Naive thymus-derived CD4-positive, alpha-beta T cell (primary cell): ENCODE data around the gene TMEM59L. TPM values are rescaled to one million over a fixed set of nuclear protein-coding genes. Genes with fewer than 3 reads are reported as not detected.

Source experiments
- ATAC-seq: fragments of 150-1000 bp; cut with Tn5 transposase; 2 replicates; pipeline ENCODE4 v1.10.0; 2021; ENCODE audit warnings: mild to moderate bottlenecking, moderate library complexity
- CTCF ChIA-PET: fragments of 350-600 bp; sonication (Branson Sonifier 250); formaldehyde crosslinking; loops from one replicate; lab custom pipeline; 2021; ENCODE audit warnings: antibody characterized with exemption; lab: Charles Lee
- POLR2A ChIA-PET: fragments of 350-600 bp; sonication (Branson Sonifier 250); formaldehyde crosslinking; loops from one replicate; lab custom pipeline; 2021; ENCODE audit warnings: antibody characterized with exemption, inconsistent platforms; lab: Charles Lee
- DNase-seq, 9 donors: peaks; one replicate each; pipeline versions ENCODE4 v3.0.0 to v3.0.0-alpha.2; 2020 to 2022; ENCODE audit warnings: mixed read lengths in 1 of 9
- H3K27ac ChIP-seq: one replicate; pipeline ENCODE4 v1.7.0; 2013; ENCODE audit warnings: mild to moderate bottlenecking, low read depth, low read length, moderate library complexity
- H3K27me3 ChIP-seq, 2 donors: one replicate each; pipeline ENCODE4 v1.7.0; 2013; ENCODE audit warnings: low read length in 2 of 2, mild to moderate bottlenecking in 2 of 2, moderate library complexity in 2 of 2; ENCODE audit not compliant: control insufficient read depth in 2 of 2, insufficient read depth in 2 of 2
- H3K36me3 ChIP-seq, 3 experiments: 1 replicate in 2 of 3; 2 replicates in 1 of 3; pipeline ENCODE4 v1.7.0; 2013; ENCODE audit warnings: low read length in 3 of 3, mild to moderate bottlenecking in 3 of 3, moderate library complexity in 1 of 3; ENCODE audit not compliant: insufficient read depth in 3 of 3, control insufficient read depth in 2 of 3
- H3K4me1 ChIP-seq, 2 donors: one replicate each; pipeline ENCODE4 v1.7.0; 2013; ENCODE audit warnings: low read length in 2 of 2, mild to moderate bottlenecking in 2 of 2, moderate library complexity in 1 of 2; ENCODE audit not compliant: control insufficient read depth in 2 of 2, insufficient read depth in 2 of 2
- H3K4me3 ChIP-seq: 2 replicates; pipeline ENCODE4 v1.7.0; 2013; ENCODE audit warnings: mild to moderate bottlenecking, low read length
- H3K9me3 ChIP-seq, 3 experiments: 1 replicate in 2 of 3; 2 replicates in 1 of 3; pipeline ENCODE4 v1.7.0; 2013; ENCODE audit warnings: low read length in 3 of 3; ENCODE audit not compliant: control insufficient read depth in 2 of 3
- H3K27ac Mint-ChIP-seq, 9 donors: one replicate each; pipeline ENCODE4 v1.8.0; 2020 to 2022; ENCODE audit warnings: mixed read lengths in 9 of 9, mild to moderate bottlenecking in 8 of 9, moderate library complexity in 5 of 9, inconsistent platforms in 2 of 9
- H3K27me3 Mint-ChIP-seq, 5 donors: one replicate each; pipeline ENCODE4 v1.8.0; 2021 to 2022; ENCODE audit warnings: mixed read lengths in 5 of 5, mild to moderate bottlenecking in 1 of 5
- H3K36me3 Mint-ChIP-seq, 5 donors: one replicate each; pipeline ENCODE4 v1.8.0; 2020 to 2022; ENCODE audit warnings: mixed read lengths in 5 of 5, mild to moderate bottlenecking in 3 of 5, inconsistent platforms in 1 of 5
- H3K4me1 Mint-ChIP-seq, 7 donors: one replicate each; pipeline ENCODE4 v1.8.0; 2020 to 2022; ENCODE audit warnings: mixed read lengths in 7 of 7, mild to moderate bottlenecking in 3 of 7, inconsistent platforms in 1 of 7
- H3K4me3 Mint-ChIP-seq, 10 donors: one replicate each; pipeline ENCODE4 v1.8.0; 2020 to 2022; ENCODE audit warnings: mild to moderate bottlenecking in 10 of 10, mixed read lengths in 10 of 10, moderate library complexity in 6 of 10, inconsistent platforms in 2 of 10
- H3K9me3 Mint-ChIP-seq, 11 donors: one replicate each; pipeline ENCODE4 v1.8.0; 2020 to 2022; ENCODE audit warnings: mixed read lengths in 11 of 11, mild to moderate bottlenecking in 4 of 11, inconsistent platforms in 1 of 11, moderate library complexity in 1 of 11
- intact Hi-C, 2 donors: fragments of 100-400 bp; cut with micrococcal nuclease; formaldehyde crosslinking; loops; one replicate each; pipeline ENCODE4 v1.15.1; 2023
- polyA plus RNA-seq, 2 donors: library from polyadenylated mRNA; unstranded; fragments of 300-500 nt; fragmentation: Illumina TruSeq; gene quantifications; one replicate each; pipeline ENCODE4 v1.2.3, GENCODE V29; 2021
- total RNA-seq, 6 experiments: library from RNA in 5 of 6; stranded (reverse) in 5 of 6; gene quantifications; 1 replicate in 5 of 6; 2 replicates in 1 of 6; pipeline ENCODE4 v1.2.3 and lab custom pipeline; 2021 to 2026

TMEM59L gene
- total and polyA plus RNA-seq, 7 experiments from 2014 or later = 0.22 to 0.74 (median 0.30) TPM; not detected in 3

DNA sequence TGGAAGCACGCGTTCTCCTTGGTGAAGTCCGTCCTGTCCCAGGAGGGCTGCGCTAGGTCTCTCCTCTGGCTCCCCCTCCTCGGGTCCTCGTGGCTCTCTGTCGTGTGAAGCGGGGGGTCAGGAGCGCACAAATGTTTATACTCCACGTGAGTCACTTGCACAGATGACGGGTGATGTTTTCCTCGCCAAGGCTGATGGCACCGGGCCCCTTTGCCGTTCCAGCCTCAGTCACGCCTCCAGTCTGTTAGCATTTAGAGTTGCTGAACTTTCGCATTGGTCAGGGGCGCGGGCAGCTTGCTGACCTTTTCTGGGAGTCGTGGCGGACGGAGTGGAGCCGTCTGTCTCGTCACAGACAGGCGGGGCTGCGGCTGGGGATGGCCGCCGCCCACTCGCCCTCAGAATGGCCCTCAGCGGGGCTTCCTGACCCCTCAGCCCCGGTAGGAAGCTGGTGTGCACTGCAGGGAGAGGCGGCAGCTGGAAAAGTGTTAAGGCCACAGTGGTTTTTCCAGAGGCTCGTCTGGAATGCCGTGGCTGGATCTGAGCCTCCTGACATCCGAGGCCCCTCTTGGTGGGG is 37.9 kb downstream of the TMEM59L start:
- Histone ChIP-seq H3K4me1 (no peaks in the 10 kb centered on the region), H3K27me3 (no peaks in the 10 kb centered on the region), H3K27ac (no peak overlapping the region), H3K9me3 (no peaks in the 10 kb centered on the region), H3K4me3 (no peak overlapping the region), H3K36me3 (peaks cover 0 to 11% (median 5%) of the 10 kb centered on the region in 3 experiments)
- ATAC-seq = no peak
- no peaks in the 10 kb centered on the region for H3K27me3 Mint-ChIP-seq
- H3K9me3 Mint-ChIP-seq = no peaks in the 10 kb centered on the region
- ChIA-PET POLR2A (no interaction called here), CTCF (interaction anchor here (0.5 kb wide), 1 partner anchor 28 kb away, joined by 3 read pairs; no protein-coding TSS in a partner anchor)
- H3K27ac Mint-ChIP-seq = peak overlapping the region in 1 of 9 donors; percentile 89
- DNase-seq = no peak
- H3K4me1 Mint-ChIP-seq = peaks cover 4 to 34% (median 22%) of the 10 kb centered on the region in 7 donors
- peaks cover 0 to 3% (median 3%) of the 10 kb centered on the region in 5 donors for H3K36me3 Mint-ChIP-seq
- no peak overlapping the region for H3K4me3 Mint-ChIP-seq
- intact Hi-C loops = no loop called here

DNA sequence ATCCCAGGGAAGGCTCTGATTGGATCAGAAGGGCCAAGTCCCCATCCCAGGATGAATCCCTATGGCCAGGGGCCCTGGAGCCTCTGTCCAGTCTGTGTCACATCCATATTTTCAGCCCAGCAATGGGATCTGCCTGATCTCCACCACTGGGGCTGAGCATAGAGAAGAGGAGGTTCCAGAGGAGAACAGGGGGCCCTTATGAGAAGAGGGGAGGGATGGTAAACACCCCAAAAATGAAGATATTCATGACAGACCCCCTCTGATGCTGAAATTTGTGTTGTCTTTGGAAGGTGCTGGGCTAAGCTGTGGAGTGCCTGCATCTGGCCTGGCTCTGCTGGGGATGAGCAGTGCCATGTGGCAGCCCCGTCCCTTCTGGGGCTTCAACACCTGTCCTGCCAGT is 38.6 kb downstream of the TMEM59L start:
- Histone ChIP-seq H3K27ac (no peak overlapping the region), H3K9me3 (no peaks in the 10 kb centered on the region), H3K27me3 (no peaks in the 10 kb centered on the region), H3K4me1 (no peaks in the 10 kb centered on the region), H3K4me3 (no peak overlapping the region), H3K36me3 (peaks cover 0 to 11% (median 5%) of the 10 kb centered on the region in 3 experiments)
- H3K36me3 Mint-ChIP-seq = peaks cover 0 to 3% (median 3%) of the 10 kb centered on the region in 5 donors
- no peaks in the 10 kb centered on the region for H3K27me3 Mint-ChIP-seq
- H3K4me3 Mint-ChIP-seq = no peak overlapping the region
- ChIA-PET CTCF (interaction anchor here (0.5 kb wide), 1 partner anchor 29 kb away, joined by 3 read pairs; no protein-coding TSS in a partner anchor), POLR2A (interaction anchor here (0.6 kb wide), 1 partner anchor 178 kb away, joined by 4 read pairs; no protein-coding TSS in a partner anchor)
- intact Hi-C loops = no loop called here
- peak overlapping the region in 1 of 9 donors; percentile 56 for H3K27ac Mint-ChIP-seq
- ATAC-seq (no peak), DNase-seq (no peak)
- peaks cover 4 to 34% (median 21%) of the 10 kb centered on the region in 7 donors for H3K4me1 Mint-ChIP-seq
- H3K9me3 Mint-ChIP-seq = no peaks in the 10 kb centered on the region

DNA sequence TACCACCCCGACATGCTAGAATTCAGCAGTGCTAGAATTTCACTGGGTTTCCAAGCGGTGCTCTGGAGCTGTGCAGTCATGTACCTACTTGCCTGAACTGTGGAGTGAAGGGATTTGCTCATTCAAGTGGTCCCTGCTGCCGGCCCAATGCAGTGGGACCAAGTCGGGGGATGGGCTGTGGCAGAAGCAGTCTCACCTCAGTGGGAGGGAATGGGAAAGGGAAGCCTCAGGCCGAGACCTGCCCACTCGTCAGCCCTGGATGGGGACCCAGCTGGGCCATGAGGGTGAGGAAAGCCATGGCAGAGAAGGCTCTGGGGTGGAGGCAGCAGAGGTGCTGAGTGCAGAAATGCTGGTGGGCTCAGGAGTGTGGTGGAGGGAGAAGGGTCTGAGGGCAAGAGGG is 39.1 kb downstream of the TMEM59L start:
- H3K4me1 Mint-ChIP-seq = peaks cover 4 to 31% (median 20%) of the 10 kb centered on the region in 7 donors
- H3K36me3 Mint-ChIP-seq = peaks cover 0 to 3% (median 1%) of the 10 kb centered on the region in 5 donors
- no peaks in the 10 kb centered on the region for H3K9me3 Mint-ChIP-seq
- intact Hi-C loops = no loop called here
- no peak overlapping the region for H3K27ac Mint-ChIP-seq
- DNase-seq = no peak
- no peaks in the 10 kb centered on the region for H3K4me1 ChIP-seq
- H3K27me3 Mint-ChIP-seq = no peaks in the 10 kb centered on the region
- no peaks in the 10 kb centered on the region for H3K9me3 ChIP-seq
- ChIA-PET CTCF (no interaction called here), POLR2A (interaction anchor here (0.6 kb wide), 1 partner anchor 177 kb away, joined by 4 read pairs; no protein-coding TSS in a partner anchor)
- H3K27me3 ChIP-seq = no peaks in the 10 kb centered on the region
- H3K27ac ChIP-seq = no peak overlapping the region
- no peak overlapping the region for H3K4me3 ChIP-seq
- H3K4me3 Mint-ChIP-seq = no peak overlapping the region
- no peak for ATAC-seq
- H3K36me3 ChIP-seq = peaks cover 0 to 11% (median 5%) of the 10 kb centered on the region in 3 experiments

DNA sequence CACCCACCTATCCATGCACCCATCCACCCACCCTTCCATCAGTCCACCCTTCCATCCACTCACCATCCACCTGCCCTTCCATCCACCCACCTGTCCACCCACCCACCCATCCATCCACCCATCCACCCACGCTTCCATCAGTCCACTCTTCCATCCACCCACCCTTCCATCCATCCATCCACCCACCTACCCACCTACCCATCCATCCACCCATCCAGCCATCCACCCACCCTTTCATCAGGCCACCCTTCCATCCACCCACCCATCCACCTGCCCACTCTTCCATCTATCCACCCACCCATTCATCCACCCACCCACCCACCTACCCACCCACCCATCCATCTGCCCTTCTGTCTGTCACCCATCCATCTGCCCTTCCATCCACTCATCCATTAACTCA is 41.2 kb downstream of the TMEM59L start:
- no peak for ATAC-seq
- no peaks in the 10 kb centered on the region for H3K9me3 ChIP-seq

DNA sequence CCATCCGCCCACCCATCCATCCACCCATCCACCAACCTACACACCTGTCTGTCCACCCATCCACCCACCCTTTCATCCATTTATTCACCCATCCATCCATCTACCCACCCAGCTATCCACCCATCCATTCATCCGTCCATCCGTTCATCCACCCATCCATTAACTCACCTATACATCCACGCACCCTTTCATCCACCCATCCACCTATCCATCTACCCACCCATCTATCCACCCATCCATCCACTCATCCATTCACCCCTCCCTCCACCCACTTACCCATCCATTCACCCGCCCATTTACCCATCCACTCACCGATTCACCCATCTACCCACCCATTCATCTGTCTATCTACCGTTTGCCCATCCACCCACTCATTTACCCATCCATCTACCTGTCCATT is 41.8 kb downstream of the TMEM59L start:
- POLR2A ChIA-PET = no interaction called here

More for the DNA sequence above, 41.2 kb downstream of the TMEM59L start:
- POLR2A ChIA-PET = no interaction called here
- no peaks in the 10 kb centered on the region for H3K9me3 Mint-ChIP-seq
- CTCF ChIA-PET = no interaction called here
- peaks cover 0 to 4% (median 0%) of the 10 kb centered on the region in 5 donors for H3K36me3 Mint-ChIP-seq
- Histone ChIP-seq H3K36me3 (peaks cover 0 to 6% (median 5%) of the 10 kb centered on the region in 3 experiments), H3K4me1 (peaks cover 0 to 2% of the 10 kb centered on the region in 2 donors), H3K4me3 (no peak overlapping the region), H3K27me3 (no peaks in the 10 kb centered on the region), H3K27ac (no peak overlapping the region)
- no peak for DNase-seq
- H3K4me3 Mint-ChIP-seq = no peak overlapping the region
- H3K27ac Mint-ChIP-seq = no peak overlapping the region
- H3K4me1 Mint-ChIP-seq = peaks cover 7 to 38% (median 23%) of the 10 kb centered on the region in 7 donors
- no peaks in the 10 kb centered on the region for H3K27me3 Mint-ChIP-seq
- intact Hi-C loops = no loop called here

DNA sequence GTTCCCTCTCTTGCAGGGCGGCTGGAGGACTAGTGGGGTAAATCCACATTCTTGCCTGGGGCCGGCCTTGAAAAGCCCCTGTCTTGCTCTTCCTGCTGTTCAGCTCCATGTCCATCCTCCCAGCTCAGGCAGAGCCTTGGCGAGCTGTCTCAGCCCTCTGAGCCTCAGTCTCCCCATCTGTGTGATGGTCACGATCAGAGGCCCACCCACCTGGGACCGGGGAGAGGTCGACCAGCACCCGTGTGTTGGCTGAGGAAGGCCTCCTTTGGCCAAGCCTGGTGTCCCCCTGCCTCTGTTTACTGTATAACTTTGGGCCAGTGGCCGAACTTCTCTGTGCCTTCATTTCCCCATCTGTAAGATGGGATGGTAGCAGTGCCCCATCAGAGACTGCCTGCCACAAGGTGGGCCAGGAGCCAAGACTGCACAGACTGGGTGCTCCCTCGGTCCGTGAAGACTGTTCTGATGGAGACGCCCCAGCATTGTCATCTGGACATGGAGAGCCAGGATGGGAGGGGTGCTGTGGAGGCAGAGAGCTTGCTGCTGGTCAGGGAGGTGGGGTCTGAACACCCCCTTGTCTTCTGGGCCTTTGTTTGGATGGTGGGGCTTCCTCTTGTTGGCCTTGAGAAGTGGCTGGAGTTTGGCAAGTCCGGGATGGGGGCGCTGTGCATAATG is 42.6 kb downstream of the TMEM59L start:
- H3K4me1 ChIP-seq = peaks cover 0 to 2% of the 10 kb centered on the region in 2 donors
- Mint-ChIP-seq H3K36me3 (peaks cover 0 to 4% (median 0%) of the 10 kb centered on the region in 5 donors), H3K4me1 (peaks cover 5 to 31% (median 21%) of the 10 kb centered on the region in 7 donors), H3K4me3 (no peak overlapping the region), H3K9me3 (no peaks in the 10 kb centered on the region), H3K27ac (no peak overlapping the region), H3K27me3 (no peaks in the 10 kb centered on the region)
- H3K36me3 ChIP-seq = peaks cover 0 to under 1% (median 0%) of the 10 kb centered on the region in 3 experiments
- POLR2A ChIA-PET = interaction anchor here (0.5 kb wide), 1 partner anchor 76 kb away, joined by 3 read pairs; no protein-coding TSS in a partner anchor
- no peak for ATAC-seq
- H3K27ac ChIP-seq = no peak overlapping the region
- CTCF ChIA-PET = no interaction called here
- H3K9me3 ChIP-seq = no peaks in the 10 kb centered on the region
- H3K27me3 ChIP-seq = no peaks in the 10 kb centered on the region
- DNase-seq = no peak
- intact Hi-C loops = no loop called here
- no peak overlapping the region for H3K4me3 ChIP-seq

More for the DNA sequence above, 41.8 kb downstream of the TMEM59L start:
- H3K27ac ChIP-seq = no peak overlapping the region
- ATAC-seq = no peak
- DNase-seq = no peak
- H3K4me3 Mint-ChIP-seq = no peak overlapping the region
- H3K4me3 ChIP-seq = no peak overlapping the region
- H3K4me1 Mint-ChIP-seq = peaks cover 7 to 38% (median 21%) of the 10 kb centered on the region in 7 donors
- H3K9me3 Mint-ChIP-seq = no peaks in the 10 kb centered on the region
- H3K27me3 ChIP-seq = no peaks in the 10 kb centered on the region
- CTCF ChIA-PET = no interaction called here
- H3K4me1 ChIP-seq = peaks cover 0 to 2% of the 10 kb centered on the region in 2 donors
- H3K36me3 Mint-ChIP-seq = peaks cover 0 to 4% (median 0%) of the 10 kb centered on the region in 5 donors
- intact Hi-C loops = no loop called here
- no peaks in the 10 kb centered on the region for H3K27me3 Mint-ChIP-seq
- peaks cover 0 to 6% (median 5%) of the 10 kb centered on the region in 3 experiments for H3K36me3 ChIP-seq
- H3K9me3 ChIP-seq = no peaks in the 10 kb centered on the region
- H3K27ac Mint-ChIP-seq = no peak overlapping the region
